HG03521 (cell line): ENCODE data around the gene FOXC1.

Experiments used
- ATAC-seq: cut with Tn5 transposase; IDR thresholded peaks from one replicate; pipeline ENCODE4 v1.9.1; 2021; ENCODE audit warnings: mild to moderate bottlenecking, moderate library complexity; ENCODE audit not compliant: unreplicated experiment

FOXC1 gene

DNA sequence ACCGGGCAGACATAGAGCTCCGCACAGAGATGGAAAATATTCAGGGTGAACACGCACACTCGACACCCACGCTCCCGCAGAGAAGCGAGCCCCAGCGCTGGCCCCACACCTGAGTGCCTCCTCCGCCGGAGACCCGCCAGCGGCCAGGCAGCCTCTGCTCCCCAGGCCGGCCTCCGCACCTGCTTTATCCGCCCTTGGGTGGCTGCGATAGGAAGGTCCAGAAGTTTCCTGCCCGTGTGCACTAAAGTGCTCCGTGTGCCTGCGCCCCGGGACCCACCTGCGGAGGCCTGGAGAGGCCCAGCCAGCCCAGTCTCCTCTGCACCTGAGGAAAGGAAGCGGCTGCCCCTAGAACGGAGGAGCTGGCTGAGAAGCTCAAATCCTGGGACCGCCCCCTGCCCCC lies 10.8 kb upstream of the FOXC1 start:
- ATAC-seq, result no peak

DNA sequence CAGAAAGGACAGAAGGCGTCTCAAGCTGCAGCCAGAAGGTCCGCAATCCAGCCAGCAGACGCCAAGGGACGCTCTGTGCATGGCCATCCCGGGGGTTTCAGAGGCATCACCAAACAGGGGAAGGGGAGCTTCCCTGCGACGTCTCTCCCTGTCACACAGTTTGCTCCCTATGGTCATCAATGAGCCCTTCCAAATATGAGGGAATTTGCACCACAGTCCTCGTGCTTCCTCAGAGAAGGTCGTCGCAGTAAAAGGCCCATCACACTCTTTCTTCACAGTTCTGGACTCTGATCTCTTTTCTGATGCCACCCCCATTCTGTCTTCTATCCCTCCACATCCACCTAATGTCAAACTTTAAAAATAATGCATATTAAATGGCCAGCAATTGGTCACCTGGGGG lies 10.2 kb upstream of the FOXC1 start:
- no peak for ATAC-seq

DNA sequence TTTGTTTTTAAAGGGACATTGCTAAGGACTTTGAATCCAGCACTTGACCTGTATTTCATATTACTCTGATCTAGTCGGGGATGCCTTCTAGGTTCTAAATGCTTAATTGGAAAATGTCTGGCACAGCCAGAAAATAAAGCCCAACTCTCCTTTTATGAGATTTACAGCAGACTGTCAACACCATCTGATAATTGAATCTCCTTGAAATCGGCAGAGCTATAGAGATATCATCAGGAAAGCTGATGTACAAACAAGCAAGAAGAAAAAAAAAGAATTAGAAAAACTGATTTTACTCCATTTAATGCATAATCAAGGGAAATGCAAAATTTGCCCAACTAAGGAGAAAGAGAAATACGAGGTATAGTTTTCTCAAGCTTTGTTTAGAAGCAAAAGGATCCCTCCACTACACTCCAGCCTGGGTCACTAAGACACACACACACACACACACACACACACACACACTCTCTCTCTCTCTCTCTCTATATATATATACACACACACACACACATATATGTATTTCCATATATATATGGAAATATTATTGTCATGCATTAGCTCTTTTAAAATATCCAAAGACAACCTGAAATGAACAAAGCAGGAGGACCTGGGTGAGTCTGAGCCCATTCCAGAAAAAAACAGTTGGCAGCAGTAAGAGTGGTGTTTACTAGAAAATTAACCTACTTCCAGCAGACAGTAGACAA lies 9.5 kb upstream of the FOXC1 start:
- ATAC-seq, result no peak

DNA sequence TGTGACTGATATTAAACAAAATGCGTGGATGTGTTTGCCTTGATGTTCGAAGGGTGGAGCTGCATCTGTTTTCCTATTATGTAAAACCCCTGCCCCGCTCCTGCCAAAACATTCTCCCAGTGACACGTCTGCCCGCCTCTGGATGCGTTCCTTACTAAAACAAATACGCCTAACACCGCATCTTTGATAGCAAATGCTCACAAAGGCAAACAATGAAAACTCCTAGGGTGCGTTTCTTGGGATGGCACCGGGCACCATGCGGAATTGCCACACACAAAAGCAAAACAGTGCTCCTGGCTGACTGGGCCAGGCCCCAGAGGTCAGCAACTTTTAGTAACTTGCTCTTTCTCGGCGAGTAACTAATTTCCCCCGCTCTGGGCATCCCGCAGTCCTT lies 9.0 kb upstream of the FOXC1 start:
- ATAC-seq, result no peak

DNA sequence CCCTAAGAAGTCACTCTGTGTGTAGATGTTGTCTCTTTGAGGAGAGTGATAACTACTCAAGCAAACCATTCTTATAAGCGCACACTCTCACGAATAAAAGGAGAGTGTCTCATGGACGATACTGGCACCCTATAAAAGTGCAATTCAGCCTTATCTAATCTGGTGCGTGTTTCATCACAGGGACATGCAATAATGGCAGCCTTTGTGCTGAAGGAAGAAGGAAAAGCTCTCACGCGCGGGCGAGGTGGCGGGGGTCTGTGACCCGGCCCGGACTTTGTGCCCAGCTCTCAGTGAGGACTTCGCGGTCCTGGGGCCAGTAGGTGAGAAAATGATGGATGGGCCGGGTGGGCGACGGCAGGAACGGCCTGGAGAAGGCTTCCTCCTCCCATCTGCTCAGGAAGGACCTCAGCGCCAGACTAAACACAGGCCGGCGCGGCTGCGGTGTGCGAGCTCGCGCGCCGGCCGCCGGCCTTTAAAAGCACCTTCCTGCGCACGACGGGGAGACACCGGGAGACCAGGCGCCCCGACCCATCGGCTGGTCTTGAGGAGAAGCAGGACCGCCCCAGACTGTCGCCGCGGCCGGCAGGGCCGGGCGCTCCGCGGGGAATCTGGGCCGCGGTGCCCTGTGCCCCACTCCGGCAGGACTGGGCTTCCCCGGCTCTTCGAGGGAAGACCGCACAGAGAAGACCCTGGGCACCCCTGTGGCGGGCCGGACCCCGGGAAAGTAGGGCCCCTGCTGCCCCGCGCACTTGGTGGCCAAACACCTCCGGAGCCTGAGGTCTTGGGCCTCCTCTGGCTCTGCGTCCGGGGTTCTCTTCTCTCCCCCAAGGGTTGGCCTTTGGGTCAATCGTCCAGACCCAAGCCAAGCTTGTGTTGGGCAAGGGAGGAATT lies 8.3 kb upstream of the FOXC1 start:
- no peak for ATAC-seq

DNA sequence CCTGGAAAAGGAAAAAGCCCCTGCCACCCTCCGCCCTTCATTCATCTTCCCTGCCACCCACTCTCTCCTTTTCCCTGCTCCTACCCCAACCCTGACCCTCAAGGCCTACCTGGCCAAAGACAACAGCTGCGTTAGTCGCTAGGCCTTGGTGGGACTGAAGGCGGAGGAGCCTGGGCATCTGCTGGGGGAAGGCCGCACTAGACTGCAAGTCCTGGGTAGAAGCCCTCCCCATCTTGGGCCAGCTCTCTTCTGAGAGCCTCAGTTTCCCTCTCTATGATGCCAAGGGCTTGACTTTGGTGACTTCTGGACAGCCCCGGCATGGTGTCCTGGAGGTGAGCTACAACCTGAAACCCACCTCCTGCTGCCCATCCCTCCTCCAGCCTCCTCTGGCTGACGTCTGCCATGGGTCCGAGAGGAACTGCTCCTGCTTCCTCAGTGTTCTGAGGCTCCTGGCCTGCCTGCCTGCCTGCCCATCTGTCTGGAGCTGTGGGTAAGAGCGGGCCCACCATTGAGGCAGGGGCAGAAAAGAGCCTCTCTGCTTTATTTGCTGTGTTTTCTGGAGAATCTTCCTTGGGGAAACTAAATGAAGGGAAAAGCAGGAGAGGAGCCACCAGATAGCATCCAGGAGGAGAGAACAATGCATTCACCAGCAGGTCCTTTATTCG lies 7.5 kb upstream of the FOXC1 start:
- no peak for ATAC-seq

DNA sequence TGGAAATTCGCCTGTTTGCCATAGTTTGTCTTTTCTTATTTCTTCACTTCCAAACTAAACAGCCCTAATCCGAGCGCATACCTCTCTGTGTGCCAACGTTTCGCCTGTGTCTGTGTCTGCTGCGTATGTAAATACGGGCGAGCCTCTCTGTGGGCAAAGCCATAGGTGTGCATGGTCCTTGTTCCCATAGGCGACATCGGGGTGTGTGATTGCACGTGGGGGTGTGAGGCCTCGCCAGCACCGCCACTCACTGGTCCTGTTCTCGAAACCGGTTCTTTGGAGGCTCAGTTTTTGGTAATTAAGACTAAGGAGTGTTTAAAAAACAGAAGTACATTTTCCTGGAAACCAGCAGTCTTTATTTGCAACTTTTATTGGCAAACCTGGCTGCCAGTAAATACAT lies 6.0 kb upstream of the FOXC1 start:
- ATAC-seq, result no peak

DNA sequence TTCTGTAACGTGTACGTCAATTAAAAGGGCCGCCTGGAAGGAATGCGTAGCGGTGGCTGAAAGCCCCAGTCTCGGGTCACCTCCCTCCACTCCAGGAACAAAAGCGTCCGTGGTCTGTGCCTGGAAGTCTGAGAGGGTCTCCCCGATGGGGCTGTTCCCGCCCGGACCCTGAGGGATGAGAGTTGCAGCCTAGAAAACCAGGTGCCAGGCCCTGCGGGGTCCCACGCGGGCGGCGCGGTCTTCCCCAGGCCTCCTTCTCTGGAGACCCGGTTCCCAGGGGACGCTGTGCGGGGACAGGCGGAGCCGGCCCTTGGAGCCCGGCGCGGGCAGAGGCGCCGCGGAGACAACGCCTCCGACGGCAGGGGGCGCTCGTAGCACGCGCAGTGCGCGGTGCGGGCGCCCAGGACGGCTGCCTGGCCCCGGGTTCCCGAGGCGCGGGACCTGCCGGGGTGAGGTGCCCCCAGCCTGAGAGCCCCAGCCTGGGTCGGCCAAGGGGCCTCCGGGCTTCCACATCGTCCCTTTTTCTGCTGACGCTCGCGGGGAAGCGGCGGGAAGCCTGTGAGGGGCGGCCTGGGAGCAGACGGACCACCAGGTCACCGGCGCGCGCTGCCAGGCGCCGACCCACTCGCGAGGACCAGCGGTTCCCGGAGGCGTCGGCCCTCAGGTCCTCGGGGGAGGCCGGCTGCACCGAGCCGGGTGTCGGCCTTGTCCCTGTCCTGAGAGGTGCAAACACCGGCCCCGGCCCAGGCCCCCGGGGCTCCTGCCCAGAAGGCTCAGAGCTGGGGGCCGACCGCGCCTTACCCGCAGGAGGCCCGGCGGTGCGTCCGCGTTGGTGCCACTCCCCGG lies 5.3 kb upstream of the FOXC1 start:
- ATAC-seq, result peak; percentile 71

DNA sequence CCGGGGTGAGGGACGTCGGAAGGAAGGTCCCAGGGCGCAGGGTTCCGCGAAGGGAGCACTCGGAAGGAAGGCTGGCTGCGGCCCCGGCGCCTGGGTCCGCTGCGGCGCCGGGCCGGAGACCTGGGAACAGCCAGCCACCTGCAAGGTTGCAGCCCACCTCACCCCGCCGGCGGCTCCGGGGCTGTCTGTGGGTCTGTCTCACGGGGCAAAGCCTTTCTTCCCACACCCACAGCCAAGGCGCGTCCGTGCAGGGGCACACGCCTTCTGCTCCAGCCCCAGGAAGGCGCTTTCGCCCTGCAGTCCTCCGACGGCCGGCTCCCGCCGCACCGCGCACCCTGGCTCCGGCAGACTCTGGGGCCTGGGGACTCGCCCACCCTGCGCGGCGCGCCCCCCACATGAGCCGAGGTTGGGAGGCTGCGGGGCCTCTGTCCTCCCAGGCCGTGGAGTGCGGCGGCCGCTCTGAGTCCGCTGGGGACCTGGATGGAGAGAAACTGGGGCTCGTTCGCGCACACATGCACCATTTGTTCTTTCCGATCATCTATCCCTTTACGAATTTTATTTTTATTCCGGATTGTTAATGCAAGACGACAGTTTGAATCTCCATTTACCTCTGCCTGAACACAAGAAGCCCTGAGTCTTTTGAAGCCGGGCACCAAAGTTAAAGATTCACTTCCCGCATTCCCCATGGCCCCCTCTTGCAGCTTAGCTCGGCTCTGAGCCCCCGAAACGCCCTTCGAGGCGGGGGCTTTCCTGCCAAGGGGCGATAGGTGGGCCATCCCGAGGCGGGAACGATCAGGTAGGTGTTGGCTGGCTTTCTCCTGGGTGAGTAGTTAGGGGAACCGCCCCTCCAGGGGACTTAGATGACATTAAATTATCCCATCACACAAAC lies 4.5 kb upstream of the FOXC1 start:
- no peak for ATAC-seq

DNA sequence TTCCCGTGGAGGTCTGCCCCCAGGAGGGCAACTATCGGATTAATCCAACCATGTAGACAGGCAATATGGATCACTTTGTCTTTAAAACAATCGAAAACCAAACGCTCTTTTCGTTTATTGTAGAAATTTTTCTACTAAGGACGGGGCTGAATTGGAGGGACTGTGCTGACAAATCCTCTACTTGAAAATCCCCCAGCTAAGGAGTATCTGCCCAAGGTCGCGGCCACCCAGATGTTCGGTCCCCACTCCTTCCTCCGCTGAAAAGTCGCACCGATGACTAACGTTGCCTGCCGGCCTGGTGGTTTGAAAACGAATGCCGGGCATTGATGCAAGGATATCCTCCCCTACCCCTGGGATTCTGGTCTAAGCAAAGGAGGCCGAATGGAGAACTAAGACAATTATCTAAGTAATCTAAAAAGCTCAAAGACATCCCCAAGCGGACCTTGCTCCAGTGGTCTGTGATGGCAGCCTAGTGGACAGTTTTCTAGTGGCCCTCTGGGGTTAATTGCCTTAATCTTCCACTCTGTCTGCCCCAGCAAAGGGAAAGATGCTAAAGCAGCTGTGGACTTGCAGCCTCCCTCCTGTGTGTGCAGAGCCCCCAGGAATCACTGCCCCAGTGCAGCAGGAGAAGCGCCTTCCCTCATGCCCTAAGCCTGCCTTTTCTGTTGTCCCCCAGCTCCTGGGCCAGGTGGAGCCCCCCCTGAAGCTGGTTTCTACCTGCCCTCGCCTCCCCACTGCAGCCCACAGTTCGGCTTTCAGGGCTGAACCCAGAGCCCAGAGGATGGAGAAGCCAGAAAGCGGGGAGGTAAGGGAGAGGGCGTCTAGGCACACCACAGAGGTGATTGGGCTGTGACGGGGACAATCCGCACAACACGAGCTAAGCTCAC lies 3.6 kb upstream of the FOXC1 start:
- ATAC-seq, result no peak

DNA sequence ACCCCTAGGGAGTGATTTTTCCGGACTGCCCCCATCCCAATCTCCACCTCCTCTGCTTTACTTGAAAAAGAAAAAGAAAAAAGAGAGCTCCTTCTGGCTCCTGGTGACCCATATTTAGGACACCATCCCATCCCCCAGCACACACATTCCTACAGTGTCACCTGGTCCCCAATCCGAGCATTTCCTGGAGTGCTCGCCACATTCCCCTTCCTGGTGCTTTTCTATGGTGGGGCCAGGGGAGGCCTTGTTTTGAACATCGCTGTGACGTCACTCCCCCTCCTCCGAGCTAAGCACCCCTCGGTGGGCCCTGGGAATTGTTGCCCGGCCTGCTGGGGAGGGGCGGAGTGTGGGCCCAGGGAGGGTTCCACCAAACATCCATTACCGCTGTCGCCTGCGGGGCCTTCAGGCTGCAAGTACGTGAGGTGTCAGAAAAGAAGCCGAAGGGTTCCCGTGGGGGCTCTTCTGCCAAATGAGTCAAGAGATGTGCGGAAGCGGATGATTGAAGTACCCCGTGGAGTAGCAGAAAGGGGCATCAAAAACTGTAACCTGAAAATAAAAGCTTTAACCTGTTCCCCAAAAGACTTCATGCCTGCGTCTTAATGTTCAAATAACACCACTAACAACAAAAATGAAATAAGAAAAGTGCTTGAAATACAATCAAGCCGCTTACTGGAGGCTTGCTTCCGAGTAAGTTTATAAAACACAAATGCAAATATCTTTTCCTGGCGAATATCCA lies 2.8 kb upstream of the FOXC1 start:
- no peak for ATAC-seq

DNA sequence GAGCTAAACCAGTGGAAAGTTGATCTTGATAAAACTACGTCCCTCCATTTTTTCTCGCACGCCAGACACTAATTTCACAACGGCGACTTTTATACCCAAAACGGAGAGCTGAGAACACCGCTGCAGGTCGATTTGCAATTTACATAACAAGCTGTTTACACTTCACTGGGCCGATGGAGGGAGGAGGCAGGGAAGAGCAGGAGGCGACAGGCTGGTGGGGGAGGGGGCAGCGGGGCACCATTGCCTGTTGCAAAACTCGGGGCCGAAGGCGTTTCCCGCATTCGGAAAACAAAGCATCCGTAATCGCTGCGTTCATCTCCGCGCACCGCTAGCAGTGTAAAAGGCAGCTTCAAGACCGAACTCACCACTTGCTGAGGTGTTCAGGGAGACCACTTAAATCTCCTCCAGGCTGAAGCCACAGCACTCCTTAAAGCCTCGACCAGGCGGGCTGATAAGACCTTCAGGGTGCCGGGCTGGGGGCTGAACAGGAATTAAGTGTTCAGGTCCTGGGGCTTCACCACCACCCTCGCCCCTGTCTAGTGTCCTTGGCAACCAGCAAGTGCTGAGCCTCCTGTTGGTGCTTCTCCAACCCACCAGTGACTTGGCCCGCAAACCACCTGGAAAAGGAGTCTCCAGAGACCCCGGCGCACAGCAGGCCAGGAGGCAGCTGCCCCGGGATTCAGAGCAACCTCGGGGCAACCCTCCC lies 2.0 kb upstream of the FOXC1 start:
- no peak for ATAC-seq

DNA sequence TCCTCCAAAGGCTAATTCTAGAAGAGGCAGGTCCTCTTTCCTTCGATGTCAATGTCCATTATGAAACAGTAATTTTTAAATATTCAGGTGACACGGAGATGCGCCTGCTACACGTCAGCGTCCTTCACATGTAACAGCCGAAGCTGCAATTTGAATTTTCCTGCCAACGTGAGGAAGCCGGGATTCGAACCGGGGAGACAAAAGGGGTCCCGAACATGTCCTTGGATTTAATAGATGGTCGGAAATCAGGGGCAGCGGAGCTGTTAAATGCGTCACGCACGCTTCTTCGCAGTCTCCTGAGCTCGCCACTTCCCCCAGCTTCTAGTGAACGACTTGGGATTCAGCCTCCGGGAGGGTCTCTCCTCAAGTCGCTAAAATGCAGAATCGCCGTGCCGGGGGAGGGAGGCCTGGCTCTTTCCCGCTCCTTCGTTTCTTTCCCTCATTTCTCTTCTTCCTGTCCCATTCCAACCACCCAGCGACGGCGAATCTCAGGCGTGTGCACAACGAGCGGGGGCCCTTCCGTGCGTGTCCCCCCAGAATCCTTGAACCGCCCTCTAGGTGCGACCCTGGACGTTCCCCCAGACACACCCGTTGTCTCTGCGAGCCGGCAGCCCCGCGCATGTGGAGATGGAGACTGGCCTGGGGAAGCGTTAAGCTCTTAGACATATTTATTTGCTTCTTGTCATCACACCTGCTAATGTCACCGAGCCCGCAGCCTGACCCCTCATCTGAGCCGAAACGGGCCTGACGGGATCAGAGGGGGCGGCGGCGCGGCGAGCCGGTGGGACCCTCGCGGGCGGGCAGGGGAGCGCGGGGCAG lies 1.3 kb upstream of the FOXC1 start:
- no peak for ATAC-seq

DNA sequence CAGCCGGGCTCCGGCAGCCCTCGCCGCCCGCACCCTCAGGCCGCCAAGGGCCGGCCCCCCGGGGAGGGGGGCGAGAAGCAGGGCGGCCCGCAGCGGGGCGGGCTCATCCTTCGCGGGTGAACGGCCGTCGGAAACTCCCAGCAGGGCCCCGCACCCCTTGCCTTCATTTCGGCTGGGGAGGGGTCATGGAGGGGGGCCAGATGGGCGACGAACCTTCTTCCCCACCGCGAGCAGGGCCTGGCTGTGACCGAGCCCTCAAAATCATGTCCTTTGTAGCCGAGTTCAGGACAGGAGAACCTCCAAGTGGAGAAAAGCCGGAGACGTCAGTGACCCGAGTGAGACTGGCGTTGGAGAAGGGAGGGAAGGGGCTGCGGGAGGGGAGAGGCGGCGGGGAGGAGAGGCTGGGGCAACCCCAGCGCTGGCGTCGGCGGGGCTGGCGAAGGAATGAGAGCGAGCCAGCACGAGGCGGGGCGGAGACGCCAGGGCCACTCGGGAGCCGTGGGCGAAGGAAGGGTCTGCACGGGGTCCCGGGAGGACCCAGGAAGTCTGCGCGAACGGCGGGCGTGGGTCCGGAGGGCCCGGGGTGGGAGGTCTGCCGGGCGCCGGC lies 571 bp upstream of the FOXC1 start:
- ATAC-seq, result no peak

DNA sequence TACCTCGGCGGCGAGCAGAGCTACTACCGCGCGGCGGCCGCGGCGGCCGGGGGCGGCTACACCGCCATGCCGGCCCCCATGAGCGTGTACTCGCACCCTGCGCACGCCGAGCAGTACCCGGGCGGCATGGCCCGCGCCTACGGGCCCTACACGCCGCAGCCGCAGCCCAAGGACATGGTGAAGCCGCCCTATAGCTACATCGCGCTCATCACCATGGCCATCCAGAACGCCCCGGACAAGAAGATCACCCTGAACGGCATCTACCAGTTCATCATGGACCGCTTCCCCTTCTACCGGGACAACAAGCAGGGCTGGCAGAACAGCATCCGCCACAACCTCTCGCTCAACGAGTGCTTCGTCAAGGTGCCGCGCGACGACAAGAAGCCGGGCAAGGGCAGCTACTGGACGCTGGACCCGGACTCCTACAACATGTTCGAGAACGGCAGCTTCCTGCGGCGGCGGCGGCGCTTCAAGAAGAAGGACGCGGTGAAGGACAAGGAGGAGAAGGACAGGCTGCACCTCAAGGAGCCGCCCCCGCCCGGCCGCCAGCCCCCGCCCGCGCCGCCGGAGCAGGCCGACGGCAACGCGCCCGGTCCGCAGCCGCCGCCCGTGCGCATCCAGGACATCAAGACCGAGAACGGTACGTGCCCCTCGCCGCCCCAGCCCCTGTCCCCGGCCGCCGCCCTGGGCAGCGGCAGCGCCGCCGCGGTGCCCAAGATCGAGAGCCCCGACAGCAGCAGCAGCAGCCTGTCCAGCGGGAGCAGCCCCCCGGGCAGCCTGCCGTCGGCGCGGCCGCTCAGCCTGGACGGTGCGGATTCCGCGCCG lies 994 bp downstream of the FOXC1 start:
- peak; percentile 11 for ATAC-seq

DNA sequence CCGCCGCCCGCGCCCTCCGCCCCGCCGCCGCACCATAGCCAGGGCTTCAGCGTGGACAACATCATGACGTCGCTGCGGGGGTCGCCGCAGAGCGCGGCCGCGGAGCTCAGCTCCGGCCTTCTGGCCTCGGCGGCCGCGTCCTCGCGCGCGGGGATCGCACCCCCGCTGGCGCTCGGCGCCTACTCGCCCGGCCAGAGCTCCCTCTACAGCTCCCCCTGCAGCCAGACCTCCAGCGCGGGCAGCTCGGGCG lies 1.5 kb downstream of the FOXC1 start:
- no peak for ATAC-seq
